Mesenchymal stem cell (in vitro differentiated cells and primary cell): Measurements from ENCODE around the gene MED20. TPM values are rescaled to one million over a fixed set of nuclear protein-coding genes. Genes with fewer than 3 reads are reported as not detected.

Experiments used
- DNase-seq: peaks from one replicate; pipeline ENCODE4 v3.0.0-alpha.2; 2013
- H2AFZ ChIP-seq: one replicate; pipeline ENCODE4 v1.6.1; 2013; ENCODE audit warnings: low read depth, mild to moderate bottlenecking, control low read depth, inconsistent platforms, low read length, moderate library complexity
- H2AK5ac ChIP-seq: 2 replicates; pipeline ENCODE4 v1.6.1; 2013; ENCODE audit warnings: low read length, moderate library complexity, mild to moderate bottlenecking, inconsistent platforms; ENCODE audit not compliant: severe bottlenecking
- H2BK120ac ChIP-seq: one replicate; pipeline ENCODE4 v1.6.1; 2013; ENCODE audit warnings: low read depth, mild to moderate bottlenecking, inconsistent platforms, low read length, moderate library complexity
- H2BK12ac ChIP-seq, 2 experiments: one replicate each; pipeline ENCODE4 v1.6.1; 2013; ENCODE audit warnings: inconsistent platforms in 2 of 2, low read length in 2 of 2, mild to moderate bottlenecking in 2 of 2, moderate library complexity in 2 of 2, control low read depth in 1 of 2
- H2BK15ac ChIP-seq: one replicate; pipeline ENCODE4 v1.6.1; 2013; ENCODE audit warnings: mild to moderate bottlenecking, low read depth, inconsistent platforms; ENCODE audit not compliant: poor library complexity, severe bottlenecking
- H2BK5ac ChIP-seq: 2 replicates; pipeline ENCODE4 v1.6.1; 2013; ENCODE audit warnings: low read depth, mild to moderate bottlenecking, low read length, control low read depth, inconsistent platforms; ENCODE audit not compliant: poor library complexity, severe bottlenecking
- H3K14ac ChIP-seq, 2 experiments: one replicate each; pipeline ENCODE4 v1.6.1; 2013; ENCODE audit warnings: inconsistent platforms in 2 of 2, low read length in 2 of 2, control low read depth in 1 of 2, mild to moderate bottlenecking in 1 of 2, moderate library complexity in 1 of 2
- H3K18ac ChIP-seq, 2 experiments: one replicate each; pipeline ENCODE4 v1.6.1; 2013; ENCODE audit warnings: inconsistent platforms in 2 of 2, low read length in 2 of 2, control low read depth in 1 of 2, low read depth in 1 of 2, mild to moderate bottlenecking in 1 of 2
- H3K23ac ChIP-seq, 2 experiments: one replicate each; pipeline ENCODE4 v1.6.1; 2013; ENCODE audit warnings: inconsistent platforms in 2 of 2, low read length in 2 of 2, mild to moderate bottlenecking in 2 of 2, moderate library complexity in 2 of 2, control low read depth in 1 of 2
- H3K27ac ChIP-seq: 2 replicates; pipeline ENCODE4 v1.5.1; 2013; ENCODE audit warnings: mild to moderate bottlenecking, moderate library complexity, low read length, control low read depth, inconsistent platforms; ENCODE audit not compliant: poor library complexity, severe bottlenecking
- H3K27me3 ChIP-seq, 2 experiments: 2 replicates each; pipeline versions ENCODE4 v1.6.1 to v1.7.0; 2013; ENCODE audit warnings: low read length in 2 of 2, mild to moderate bottlenecking in 2 of 2, moderate library complexity in 2 of 2, control low read depth in 1 of 2, inconsistent platforms in 1 of 2; ENCODE audit not compliant: control insufficient read depth in 1 of 2, insufficient read depth in 1 of 2
- H3K36me3 ChIP-seq, 2 experiments: 2 replicates each; pipeline versions ENCODE4 v1.6.1 to v1.7.0; 2013; ENCODE audit warnings: low read length in 2 of 2, control low read depth in 1 of 2, inconsistent platforms in 1 of 2, low read depth in 1 of 2, mild to moderate bottlenecking in 1 of 2; ENCODE audit not compliant: insufficient read depth in 2 of 2, control insufficient read depth in 1 of 2
- H3K4ac ChIP-seq, 2 experiments: one replicate each; pipeline ENCODE4 v1.6.1; 2013; ENCODE audit warnings: inconsistent platforms in 2 of 2, low read length in 2 of 2, mild to moderate bottlenecking in 2 of 2, moderate library complexity in 2 of 2, control low read depth in 1 of 2, low read depth in 1 of 2
- H3K4me1 ChIP-seq: 2 replicates; pipeline ENCODE4 v1.6.1; 2013; ENCODE audit warnings: low read depth, low read length, control low read depth; ENCODE audit not compliant: control insufficient read depth, insufficient read depth
- H3K4me2 ChIP-seq: 2 replicates; pipeline ENCODE4 v1.6.1; 2013; ENCODE audit warnings: low read length, mild to moderate bottlenecking, inconsistent platforms; ENCODE audit not compliant: poor library complexity, severe bottlenecking
- H3K4me3 ChIP-seq, 2 experiments: 2 replicates each; pipeline versions ENCODE4 v1.5.1 to v1.7.0; 2013; ENCODE audit warnings: low read length in 2 of 2, mild to moderate bottlenecking in 2 of 2, control low read depth in 1 of 2, low read depth in 1 of 2; ENCODE audit not compliant: insufficient read depth in 1 of 2
- H3K79me1 ChIP-seq: replicated peaks from 2 replicates; pipeline ENCODE4 v1.6.1; 2013; ENCODE audit warnings: mild to moderate bottlenecking, control low read depth, low read length, inconsistent platforms; ENCODE audit not compliant: poor library complexity, severe bottlenecking
- H3K9ac ChIP-seq: 2 replicates; pipeline ENCODE4 v1.7.0; 2013; ENCODE audit warnings: mild to moderate bottlenecking, low read length, moderate library complexity
- H3K9me3 ChIP-seq: 2 replicates; pipeline ENCODE4 v1.7.0; 2013; ENCODE audit warnings: mild to moderate bottlenecking, low read length; ENCODE audit not compliant: control insufficient read depth
- H4K8ac ChIP-seq: one replicate; pipeline ENCODE4 v1.6.1; 2013; ENCODE audit warnings: inconsistent platforms, mild to moderate bottlenecking, low read length, moderate library complexity
- H4K91ac ChIP-seq: one replicate; pipeline ENCODE4 v1.6.1; 2013; ENCODE audit warnings: mild to moderate bottlenecking, low read length, inconsistent platforms
- WGBS: methylation state at CpG from one replicate; pipeline ENCODE4 v1.1.7; 2013; ENCODE audit warnings: mixed read lengths; 5-methylcytosine and 5-hydroxymethylcytosine counted together
- polyA plus RNA-seq, 2 experiments: library from polyadenylated mRNA; stranded (reverse); fragments of 200-250 nt; gene quantifications; one replicate each; pipeline ENCODE4 v1.2.3, GENCODE V29; 2013

Gene MED20
- polyA plus RNA-seq (2013, experiment 1 of 2) = 13.5 TPM
- 13.6 TPM for polyA plus RNA-seq (2013, experiment 2 of 2)

- peak within 1 kb of the TSS in 1 of 2 experiments; percentile 68 for H3K23ac ChIP-seq
- peak within 1 kb of the TSS; percentile 80 to 86 for H3K4me3 ChIP-seq
- peak within 1 kb of the TSS; percentile 83 for H2AFZ ChIP-seq
- H3K4ac ChIP-seq = peak within 1 kb of the TSS; percentile 46 to 96
- H3K9ac ChIP-seq = peak within 1 kb of the TSS; percentile 94
- no peaks in the 10 kb centered on the region for H3K27me3 ChIP-seq
- peak within 1 kb of the TSS; percentile 97 for H4K8ac ChIP-seq
- H2AK5ac ChIP-seq = no peak within 1 kb of the TSS
- peak; percentile 97 for DNase-seq
- H2BK15ac ChIP-seq = peak within 1 kb of the TSS; percentile 95
- H2BK12ac ChIP-seq = no peak within 1 kb of the TSS
- peak within 1 kb of the TSS; percentile 46 for H2BK5ac ChIP-seq
- peaks cover 6% of the 10 kb centered on the region for H3K79me1 ChIP-seq
- peak within 1 kb of the TSS; percentile 92 for H3K4me2 ChIP-seq
- peaks cover 11% of the 10 kb centered on the region for H3K4me1 ChIP-seq
- no peaks in the 10 kb centered on the region for H3K9me3 ChIP-seq
- H3K14ac ChIP-seq = peak within 1 kb of the TSS in 1 of 2 experiments; percentile 96
- H3K27ac ChIP-seq = peak within 1 kb of the TSS; percentile 100
- H4K91ac ChIP-seq = peak within 1 kb of the TSS; percentile 78
- H3K36me3 ChIP-seq = peaks cover 6 to 21% of the 10 kb centered on the region in 2 experiments
- under 1% methylated on average over 55 of the region's 55 CpGs for WGBS
- H2BK120ac ChIP-seq = no peak within 1 kb of the TSS
- peak within 1 kb of the TSS; percentile 95 to 98 for H3K18ac ChIP-seq
Measured at GRCh38 chr6:41920921-41921711, at the start of gene MED20, which contains the start of gene BYSL. MED20 (minus strand) TSS chr6:41921139; CDS start chr6:41921018, 121 bp downstream. BYSL (plus strand) TSS chr6:41921499; CDS start chr6:41921563, 64 bp downstream.

- Histone ChIP-seq H3K27ac (no peak overlapping the region), H2AFZ (no peak overlapping the region), H2BK15ac (no peak overlapping the region), H3K23ac (no peak overlapping the region), H3K79me1 (peaks cover 4% of the 10 kb centered on the region), H3K4ac (no peak overlapping the region), H2BK120ac (no peak overlapping the region), H3K4me1 (peaks cover 10% of the 10 kb centered on the region), H3K4me3 (peak overlapping the region in 1 of 2 experiments; percentile 9), H3K9ac (peak overlapping the region; percentile 21), H3K36me3 (no peaks in the 10 kb centered on the region), H3K4me2 (no peak overlapping the region), H3K14ac (no peak overlapping the region), H2BK5ac (no peak overlapping the region), H4K91ac (no peak overlapping the region), H3K27me3 (no peaks in the 10 kb centered on the region), H2BK12ac (no peak overlapping the region), H3K9me3 (no peaks in the 10 kb centered on the region), H2AK5ac (no peak overlapping the region), H4K8ac (peak overlapping the region; percentile 81), H3K18ac (peak overlapping the region in 1 of 2 experiments; percentile 73)
- 61% methylated on average over 4 of the region's 4 CpGs for WGBS
- DNase-seq = peak; percentile 64
Measured at GRCh38 chr6:41970436-41970846, 49.5 kb upstream of the MED20 start.

GRCh38 chr6:41967312-41968287 is 46.7 kb upstream of the MED20 start:
- no peak overlapping the region for H3K4ac ChIP-seq
- peak overlapping the region; percentile 10 to 21 for H2BK12ac ChIP-seq
- no peaks in the 10 kb centered on the region for H3K36me3 ChIP-seq
- H3K9ac ChIP-seq = no peak overlapping the region
- peaks cover 16% of the 10 kb centered on the region for H3K4me1 ChIP-seq
- peak overlapping the region; percentile 9 for H2BK120ac ChIP-seq
- H3K27ac ChIP-seq = peak overlapping the region; percentile 98
- no peak overlapping the region for H3K4me2 ChIP-seq
- peak overlapping the region; percentile 77 for H2BK5ac ChIP-seq
- no peak overlapping the region for H4K91ac ChIP-seq
- 87% methylated on average over 7 of the region's 7 CpGs for WGBS
- H3K18ac ChIP-seq = no peak overlapping the region
- H2AFZ ChIP-seq = no peak overlapping the region
- no peak overlapping the region for H3K23ac ChIP-seq
- peak overlapping the region; percentile 85 for H2AK5ac ChIP-seq
- no peak overlapping the region for H4K8ac ChIP-seq
- H3K79me1 ChIP-seq = no peaks in the 10 kb centered on the region
- no peaks in the 10 kb centered on the region for H3K9me3 ChIP-seq
- DNase-seq = peak; percentile 53
- H3K4me3 ChIP-seq = no peak overlapping the region
- no peak overlapping the region for H3K14ac ChIP-seq
- no peaks in the 10 kb centered on the region for H3K27me3 ChIP-seq
- no peak overlapping the region for H2BK15ac ChIP-seq
